GM18498 (cell line): ENCODE results near the gene NEMP1.
"Not testable (repeated sequence)": the region's sequence is repeated elsewhere in the genome, so short reads cannot be mapped to it uniquely, and the experiment has no call there.

Experiments
- ATAC-seq: cut with Tn5 transposase; IDR thresholded peaks from one replicate; pipeline ENCODE4 v1.9.1; 2021; ENCODE audit warnings: mild to moderate bottlenecking, moderate library complexity; ENCODE audit not compliant: unreplicated experiment

The NEMP1 gene

DNA sequence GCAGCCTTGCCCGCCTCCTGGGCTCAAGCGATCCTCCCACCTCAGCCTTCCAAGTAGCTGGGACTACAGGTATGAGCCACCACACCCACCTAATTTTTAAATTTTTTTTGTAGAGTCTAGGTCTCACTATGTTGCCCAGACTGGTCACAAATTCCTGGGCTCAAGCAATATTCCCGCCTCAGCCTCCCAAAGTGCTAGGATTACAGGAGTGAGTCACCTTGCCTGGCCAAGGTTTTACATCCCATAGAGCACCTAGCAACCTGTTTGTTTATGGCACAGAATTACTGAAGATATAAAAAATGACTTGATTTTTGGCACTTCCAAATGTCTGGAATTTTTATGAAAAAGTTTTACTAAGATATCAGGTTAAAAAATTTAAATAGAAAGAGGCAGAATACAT lies 45.2 kb downstream of the NEMP1 start:
- no peak for ATAC-seq

DNA sequence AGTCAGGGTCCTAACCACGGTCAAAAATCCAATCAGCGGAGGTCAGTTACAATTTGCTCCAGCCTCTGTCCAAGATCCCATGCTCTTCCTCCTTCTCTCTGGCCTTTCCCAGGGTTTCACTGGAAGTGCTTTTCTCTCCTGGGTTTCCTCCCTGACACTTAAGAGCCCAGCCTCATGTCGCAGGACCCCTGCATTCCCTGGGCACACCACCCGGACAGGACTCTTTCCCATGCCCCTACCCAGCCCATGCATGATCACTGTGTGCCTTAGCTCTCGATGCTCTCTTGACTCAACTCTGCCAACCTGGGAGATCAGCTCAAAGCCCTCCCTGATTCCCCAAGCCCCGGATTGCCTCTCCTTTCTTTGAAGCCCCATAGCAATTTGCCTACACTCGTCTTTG lies 46.8 kb downstream of the NEMP1 start:
- no peak for ATAC-seq

DNA sequence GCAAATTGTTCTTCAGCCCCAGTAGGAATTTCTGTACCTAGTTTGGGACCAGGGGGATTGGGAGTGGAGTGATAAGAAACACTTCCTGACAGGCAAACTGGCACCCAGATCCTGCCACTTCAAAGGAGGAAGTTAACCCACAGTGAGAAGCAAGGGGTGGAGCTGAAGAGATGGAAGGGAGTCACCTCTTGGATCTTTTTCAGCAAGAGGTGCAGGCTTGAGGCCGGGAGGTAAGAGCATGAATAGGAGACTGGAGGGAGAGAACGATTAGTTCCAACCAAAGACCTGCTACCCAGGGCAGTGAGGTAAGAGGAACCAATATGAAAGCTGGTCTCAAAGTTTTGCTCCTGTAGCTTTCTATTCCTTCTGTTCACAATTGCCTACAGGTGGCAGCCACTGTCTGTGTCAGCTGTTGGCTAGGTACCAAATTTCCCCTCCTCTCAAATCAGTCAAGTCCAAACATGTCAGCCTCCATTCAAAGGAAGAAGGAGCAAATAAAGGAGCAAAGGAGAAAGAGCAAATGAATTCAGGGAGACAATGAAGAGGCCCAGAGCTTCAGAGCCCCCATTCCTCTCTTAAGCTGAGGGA lies 47.4 kb downstream of the NEMP1 start:
- ATAC-seq: peak; percentile 68

DNA sequence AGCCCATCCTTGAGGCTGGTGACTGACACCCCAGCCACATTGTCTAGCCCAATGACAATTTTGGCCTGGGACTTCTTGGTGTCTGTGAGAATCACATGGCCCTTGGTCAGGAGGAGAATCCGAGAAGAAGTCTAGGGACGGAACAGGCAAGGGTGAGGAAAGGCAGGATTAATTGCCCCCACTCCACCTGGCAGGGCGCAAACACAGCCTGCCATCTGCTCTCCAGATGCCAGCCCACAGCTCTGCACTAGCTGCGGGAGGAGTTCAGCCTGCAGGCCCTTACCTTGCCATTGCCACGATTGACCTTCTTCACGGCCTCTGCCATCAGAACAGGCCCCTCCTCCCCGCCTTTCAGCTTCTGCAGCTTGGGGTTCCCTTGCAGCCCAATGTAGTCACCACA lies 49.1 kb downstream of the NEMP1 start:
- no peak for ATAC-seq

DNA sequence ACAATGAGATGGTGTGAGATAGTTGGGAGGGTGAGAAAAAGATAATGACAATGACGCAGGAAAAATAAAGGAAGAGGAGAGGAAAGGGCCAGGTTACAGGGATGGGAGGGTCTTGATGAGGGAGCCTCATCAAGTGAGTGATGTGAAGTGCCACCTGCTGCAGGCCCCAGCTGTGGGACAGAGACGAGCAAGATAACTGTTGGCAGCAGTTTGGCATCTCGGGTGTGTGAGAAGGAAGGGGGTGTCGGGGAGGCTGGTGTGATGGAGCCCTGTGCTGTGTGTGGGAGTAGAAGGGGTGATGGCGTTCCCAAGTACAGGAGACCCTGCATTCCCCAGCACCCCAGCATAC lies 50.8 kb downstream of the NEMP1 start:
- ATAC-seq: no peak

DNA sequence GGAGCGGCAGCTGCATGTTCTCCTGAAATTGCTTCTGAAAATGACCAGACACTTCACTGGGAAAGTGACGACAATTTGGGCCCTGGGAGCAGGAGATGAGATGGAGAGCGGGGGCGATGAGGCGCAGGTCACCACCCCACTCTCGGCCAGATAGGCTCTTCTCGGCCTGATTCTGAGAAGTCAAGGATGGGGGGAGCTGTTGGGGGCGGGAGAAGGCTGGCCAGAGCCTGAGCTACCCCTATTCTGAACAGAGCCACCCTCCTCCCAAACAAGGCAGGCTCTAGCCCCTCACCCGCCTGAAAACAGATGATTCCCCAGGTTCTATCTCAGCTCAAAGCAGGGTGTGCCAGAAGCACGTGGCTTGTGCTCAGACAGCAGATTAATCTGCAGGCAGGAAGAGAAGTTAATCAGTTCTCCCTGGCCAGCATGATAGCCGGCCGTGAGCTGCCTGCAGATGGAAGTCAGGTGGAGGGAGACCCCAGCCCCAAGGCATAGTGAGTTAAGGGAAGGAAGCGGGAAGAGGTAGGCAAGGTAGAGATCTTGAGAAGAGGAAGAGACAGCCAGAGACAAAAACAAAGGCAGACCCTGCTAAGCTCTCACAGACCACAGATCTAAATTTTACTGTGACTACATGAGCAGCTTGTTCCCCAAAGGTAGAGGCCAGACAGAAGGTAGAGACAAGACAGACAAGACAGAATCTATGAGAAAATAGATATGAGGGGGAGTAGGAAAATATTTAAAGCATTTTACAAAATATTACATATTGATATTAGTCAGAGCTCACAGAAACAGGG lies 51.4 kb downstream of the NEMP1 start:
- no peak for ATAC-seq

DNA sequence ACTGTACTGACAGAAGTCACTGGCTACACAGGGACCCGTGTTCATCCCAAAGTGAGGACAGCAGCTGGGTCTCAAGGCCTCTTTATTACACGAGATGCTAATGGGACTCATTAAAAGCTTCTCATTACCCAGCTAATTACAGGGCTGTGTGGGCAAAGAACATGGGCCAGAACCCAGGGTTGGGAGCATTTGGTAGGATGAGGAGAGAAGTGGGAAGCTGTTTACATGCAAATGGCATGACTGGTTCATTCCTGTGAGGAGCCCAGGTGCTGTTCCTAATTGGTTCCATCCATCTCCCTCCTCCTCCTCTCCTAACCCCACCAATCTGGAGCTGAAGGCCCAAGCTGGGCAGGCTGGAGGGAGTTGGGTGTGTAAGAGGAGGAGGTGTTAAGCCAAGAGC lies 53.4 kb downstream of the NEMP1 start:
- no peak for ATAC-seq

DNA sequence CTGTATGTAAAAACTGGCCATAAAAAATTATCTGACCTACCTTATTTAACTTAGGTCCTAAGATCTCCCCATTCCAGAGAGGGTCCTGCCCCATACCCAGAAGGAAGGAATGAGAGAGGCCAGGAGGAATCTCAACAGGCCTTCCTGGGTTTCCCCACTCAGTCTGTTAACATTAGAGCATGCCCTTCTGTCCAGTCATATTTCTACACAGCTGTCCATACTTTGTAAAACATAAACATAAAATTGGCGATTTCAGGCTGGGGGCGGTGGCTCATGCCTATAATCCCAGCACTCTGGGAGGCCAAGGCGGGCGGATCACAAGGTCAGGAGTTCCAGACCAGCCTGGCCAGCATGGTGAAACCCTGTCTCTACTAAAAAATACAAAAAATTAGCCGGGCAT lies 56.3 kb downstream of the NEMP1 start:
- not testable (repeated sequence) for ATAC-seq

DNA sequence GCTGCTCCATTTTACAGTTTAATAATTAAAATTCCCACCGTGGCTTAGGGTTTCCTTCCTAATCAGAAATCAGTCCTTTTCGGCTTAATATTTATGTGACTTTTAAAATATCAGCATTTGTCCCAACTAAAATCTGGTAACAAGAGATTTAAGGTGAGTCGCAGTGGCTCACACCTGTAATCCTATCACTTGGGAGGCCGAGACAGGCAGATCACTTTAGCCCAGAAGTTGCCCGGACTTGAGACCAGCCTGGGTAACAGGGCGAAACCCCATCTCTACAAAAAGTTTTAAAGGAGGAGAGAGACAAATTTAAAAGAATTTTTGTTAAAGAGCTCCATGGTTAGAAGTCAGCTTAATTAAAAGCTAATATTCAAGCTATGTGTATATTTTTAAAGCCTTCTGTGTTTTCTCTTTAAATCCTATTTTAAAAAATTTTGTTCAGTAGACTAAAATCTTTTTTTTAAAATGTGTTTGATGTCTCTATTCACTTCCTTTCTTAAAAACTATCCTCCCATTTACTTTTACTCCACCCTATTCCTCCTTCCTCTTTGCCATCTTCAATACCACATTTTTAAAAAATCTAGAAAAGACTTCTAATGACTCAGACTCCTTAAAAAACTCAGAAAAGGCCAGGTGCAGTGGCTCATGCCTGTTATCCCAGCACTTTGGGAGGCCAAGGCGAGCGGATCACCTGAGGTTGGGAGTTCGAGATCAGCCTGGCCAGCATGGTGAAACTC lies 58.4 kb downstream of the NEMP1 start:
- ATAC-seq: no peak

DNA sequence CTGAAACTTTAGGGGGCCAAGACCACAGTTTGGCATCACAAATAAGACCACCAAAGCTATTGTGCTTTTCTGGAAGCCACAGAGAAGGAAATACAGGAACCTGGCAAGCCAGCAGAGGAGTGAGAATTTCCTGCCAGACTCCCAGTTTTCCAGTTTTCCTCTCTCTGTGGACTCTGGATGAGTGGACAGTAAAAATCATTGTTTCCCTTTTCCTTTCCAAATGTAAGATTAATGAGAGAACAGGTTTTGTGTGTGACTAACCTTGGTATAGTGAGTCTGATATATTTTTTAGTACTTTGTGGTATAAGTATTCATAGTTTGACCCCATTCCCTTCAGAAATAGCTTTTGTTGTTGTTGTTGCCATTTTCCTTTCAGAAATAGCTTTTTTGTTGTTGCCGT lies 59.7 kb downstream of the NEMP1 start:
- no peak for ATAC-seq

DNA sequence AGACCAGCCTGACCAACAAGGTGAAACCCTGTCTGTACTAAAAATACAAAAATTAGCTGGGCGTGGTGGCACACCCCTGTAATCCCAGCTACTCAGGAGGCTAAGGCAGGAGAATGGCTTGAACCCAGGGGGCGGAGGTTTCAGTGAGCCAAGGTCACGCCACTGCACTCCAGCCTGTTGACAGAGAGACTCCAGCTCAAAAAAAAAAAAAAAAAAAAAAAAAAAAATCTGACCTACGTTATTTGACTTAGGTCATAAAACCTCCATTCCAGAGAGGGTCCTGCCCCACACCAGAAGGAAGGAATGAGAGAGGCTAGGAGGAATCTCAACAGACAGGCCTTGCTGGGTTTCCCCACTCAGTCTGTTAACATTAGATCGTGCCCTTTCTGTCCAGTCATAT lies 60.2 kb downstream of the NEMP1 start:
- ATAC-seq: not testable (repeated sequence)

DNA sequence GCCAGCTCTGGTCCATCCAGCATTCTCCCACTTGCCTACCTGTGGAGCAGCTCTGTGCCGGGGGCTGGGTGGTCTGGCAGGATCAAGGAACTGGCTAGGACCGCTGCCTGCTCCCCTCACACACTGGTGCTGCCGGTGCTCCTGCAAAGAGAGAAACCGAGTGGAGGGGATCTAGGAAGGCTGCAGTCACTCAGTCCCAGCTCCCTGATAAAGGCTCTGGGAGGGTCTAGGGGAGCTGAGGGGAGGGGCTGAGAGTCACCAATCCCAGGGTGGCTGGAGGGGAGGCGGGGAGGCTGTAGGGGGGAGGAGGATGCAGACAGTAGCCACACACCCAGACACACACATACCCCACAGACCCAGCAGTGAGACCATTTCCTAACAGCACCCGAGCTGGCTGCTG lies 62.2 kb downstream of the NEMP1 start, which contains the start of gene TAC3:
TAC3 (minus strand) TSS at position 182 of the 400 bp plus-strand sequence. CDS start 732 bp downstream, outside the sequence.
- ATAC-seq: no peak

DNA sequence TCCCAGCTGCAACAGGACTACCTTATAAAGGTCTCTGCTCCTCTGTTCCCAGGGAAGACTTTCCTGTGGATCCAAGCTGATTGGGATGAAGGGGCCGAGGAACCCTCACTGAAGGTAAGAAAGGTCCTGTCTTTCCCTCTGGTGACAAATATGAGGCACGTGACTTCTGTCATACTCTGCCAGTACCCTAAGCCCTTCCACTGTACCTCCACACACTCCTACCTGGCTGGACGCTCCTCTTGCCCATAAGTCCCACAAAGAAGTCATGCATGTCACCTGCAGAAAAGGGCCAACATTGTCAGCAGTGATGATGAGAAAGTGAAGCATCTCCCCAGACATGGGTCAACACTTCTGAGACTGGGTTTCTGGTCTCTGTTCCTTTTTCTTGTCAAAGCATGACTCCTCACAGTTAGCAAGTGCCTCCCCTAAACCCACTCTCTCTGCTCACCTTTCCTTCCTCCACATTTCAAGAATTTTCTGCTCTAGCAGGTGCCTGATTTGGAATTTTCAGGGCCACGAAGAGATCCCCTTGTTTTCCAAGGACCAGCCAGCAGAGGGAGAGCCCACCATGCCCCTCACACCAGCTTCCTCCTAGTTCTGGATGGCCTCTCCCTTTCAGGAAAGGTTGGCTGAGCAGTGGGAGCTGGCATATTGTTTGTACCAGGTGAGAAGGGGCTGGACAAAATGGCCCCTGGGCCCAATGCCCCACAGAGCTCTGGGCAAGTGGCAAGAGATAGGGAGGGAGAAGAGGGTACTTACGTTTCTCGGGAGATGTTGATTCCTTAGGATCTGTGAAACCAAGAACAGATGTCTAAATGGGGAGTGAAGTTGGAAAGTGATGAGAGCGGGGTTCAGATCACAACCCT lies 65.8 kb downstream of the NEMP1 start:
- ATAC-seq: peak; percentile 79

DNA sequence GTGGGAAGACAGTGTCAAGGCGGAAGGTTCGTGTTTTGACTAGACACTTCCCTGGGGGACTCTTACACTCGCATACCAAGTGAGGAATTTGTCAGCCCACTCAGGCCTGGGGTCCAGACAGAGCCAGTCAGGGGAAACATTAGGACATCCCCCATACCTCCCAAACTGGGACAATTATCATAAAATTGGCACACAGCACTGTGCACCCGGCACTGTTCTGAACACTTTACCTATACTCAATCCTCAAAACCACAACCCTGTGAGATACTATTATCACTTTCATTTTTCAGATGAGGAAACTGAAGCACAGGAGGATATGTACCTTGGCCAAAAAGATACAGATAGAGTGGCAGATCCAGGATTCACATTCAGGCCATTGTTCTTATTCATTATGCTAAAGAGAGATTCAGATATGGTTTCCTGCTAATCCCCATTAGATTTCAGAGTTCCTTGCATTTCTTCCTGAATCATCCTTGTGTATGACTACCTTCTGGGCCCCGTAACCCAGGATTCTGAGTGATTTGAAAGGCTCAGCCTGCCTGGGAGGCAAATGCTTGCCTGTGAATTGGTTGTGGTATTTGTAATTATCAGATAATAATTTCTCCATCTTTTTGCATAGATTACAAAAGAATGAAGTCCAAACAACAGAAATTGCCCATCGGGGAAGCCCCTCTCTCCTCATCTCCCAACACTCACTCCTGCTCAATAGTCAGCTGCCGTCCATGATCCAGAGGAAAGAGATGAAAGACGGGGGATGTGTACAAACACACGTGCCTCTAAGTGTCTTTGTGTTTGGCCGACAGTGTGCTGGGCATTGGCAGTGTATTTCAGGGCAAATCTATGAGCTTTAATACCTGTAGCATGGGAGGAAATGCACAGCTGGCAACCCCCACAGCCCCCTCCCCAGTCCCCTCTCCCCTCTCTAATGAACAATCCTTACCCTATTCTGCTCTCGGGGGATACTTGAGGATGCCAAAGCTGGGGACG lies 66.9 kb downstream of the NEMP1 start:
- no peak for ATAC-seq

DNA sequence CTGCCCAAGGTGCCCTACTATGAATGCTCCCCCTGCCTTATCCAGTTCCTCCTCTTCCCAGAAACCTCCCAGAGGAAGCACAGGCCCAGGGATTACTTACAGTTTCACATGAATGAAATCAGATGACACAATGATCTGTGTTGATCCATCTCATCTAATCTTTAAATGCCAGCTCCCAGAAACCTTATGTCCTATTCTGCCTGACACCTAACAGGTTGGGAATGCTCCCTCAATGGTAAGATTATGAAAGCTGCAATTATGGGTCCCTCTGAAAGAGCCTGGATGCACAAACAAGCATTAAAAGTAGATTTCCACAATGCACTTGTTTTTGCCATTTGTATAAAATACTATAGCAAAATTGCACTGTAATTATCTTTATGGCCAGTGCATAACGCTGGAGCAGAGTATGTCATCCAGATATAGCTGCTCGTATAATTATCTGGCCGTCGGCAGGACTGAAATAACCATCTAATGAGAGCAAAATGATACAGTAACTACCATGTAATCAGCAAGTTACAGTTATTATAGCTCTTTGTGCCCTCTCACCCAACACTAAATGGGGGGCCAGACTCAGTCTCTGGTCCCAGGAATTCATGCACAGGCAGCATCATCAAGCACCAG lies 67.9 kb downstream of the NEMP1 start:
- no peak for ATAC-seq

DNA sequence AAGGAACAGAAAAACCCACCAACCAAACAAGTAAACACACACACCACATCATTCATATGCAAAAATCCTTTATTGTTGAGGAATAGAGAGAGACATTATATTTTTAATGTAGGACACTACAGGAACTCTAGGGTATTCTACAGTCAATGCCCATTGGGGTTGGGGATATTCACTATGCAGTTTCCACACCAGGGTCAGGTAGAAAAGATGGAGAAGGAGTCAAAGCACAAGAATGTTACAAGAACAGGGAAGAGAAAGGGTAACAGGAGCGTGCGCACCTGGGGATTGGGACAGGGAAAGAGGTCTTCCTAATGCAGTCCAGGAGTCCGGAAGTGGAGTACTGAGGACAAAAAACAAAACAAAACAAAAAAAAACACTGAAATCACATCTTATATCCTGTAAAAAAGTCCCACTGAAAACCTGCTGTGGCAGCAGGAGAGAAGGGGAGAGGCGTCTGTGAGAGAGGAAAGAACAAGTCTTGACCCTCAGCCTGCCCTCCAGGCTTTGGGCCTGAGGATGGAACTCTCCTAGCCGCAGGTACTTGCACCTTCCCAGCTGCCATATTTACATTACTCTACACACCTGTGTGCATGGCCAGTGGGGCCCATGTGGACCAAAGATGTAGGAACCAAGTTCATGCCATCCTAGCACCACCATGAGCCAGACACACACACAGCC lies 68.5 kb downstream of the NEMP1 start:
- no peak for ATAC-seq

DNA sequence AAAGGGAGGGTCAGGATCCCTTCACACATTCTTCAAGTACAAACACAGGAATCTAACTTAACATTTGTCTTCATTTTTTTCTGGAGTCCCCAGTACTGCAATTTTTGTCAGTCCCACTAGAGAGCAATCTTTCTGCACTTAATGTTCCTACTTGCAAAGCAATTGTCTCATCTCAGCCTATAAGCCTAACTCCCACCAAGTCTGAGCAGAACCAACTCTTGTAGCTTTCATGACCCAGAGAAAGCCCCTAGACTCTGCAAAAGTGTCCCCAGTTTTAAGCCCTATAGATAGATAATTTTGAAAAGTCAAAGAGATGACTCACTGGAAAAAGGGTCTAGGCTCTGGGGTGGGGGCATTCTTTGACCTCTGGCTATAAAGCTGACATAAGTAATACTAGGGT lies 70.4 kb downstream of the NEMP1 start:
- no peak for ATAC-seq

DNA sequence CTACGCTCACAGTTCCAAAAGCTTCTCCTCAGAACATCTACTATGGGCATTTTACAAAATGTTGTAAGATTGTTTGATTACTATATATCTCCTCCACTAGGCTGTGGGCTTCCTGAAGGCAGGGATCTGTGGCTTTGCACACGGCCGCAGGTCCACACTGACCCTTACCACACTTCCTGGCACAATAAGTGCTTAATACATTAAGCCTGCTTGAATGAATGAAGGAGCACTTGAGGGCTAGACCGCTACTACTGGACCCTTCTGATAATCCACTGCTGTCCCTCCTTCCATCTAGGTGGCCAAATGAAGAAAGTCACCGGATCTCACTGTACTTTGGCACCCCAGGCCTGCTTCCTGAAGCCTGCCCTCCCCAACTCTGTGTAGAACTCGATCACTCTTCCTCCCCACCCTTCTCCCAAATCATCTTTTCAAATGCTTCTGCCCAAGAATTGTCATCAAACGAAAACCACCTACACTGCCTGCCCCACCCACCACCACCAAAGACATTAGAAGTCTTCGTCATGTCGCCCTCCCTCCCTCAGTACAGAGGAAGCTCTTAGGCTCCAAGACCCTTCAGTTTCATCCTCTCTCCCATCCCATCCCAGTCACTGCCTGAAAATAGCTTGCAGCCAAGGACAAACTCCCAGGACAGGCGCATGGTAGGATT lies 71.6 kb downstream of the NEMP1 start:
- no peak for ATAC-seq
